Vagina (tissue), 2 donors: ENCODE results near the gene COBL. TPM values are rescaled to one million over a fixed set of nuclear protein-coding genes. Genes with fewer than 3 reads are reported as not detected.

ENCODE experiments used
- DNase-seq, 2 donors: peaks; one replicate each; pipeline ENCODE4 v3.0.0-alpha.2; 2017; ENCODE audit errors: extremely low spot score in 2 of 2
- H3K27ac ChIP-seq: fragments of 200-600 bp; sonication (generic); one replicate; pipeline ENCODE4 v1.5.1; 2019
- H3K27me3 ChIP-seq: fragments of 200-600 bp; sonication (generic); one replicate; pipeline ENCODE4 v1.5.1; 2019
- H3K36me3 ChIP-seq, 2 donors: fragments of 200-600 bp; sonication (generic); one replicate each; pipeline ENCODE4 v1.5.1; 2017 to 2019
- H3K4me1 ChIP-seq: fragments of 200-600 bp; sonication (generic); one replicate; pipeline ENCODE4 v1.5.1; 2019
- H3K4me3 ChIP-seq, 2 donors: fragments of 200-600 bp; sonication (generic); 1 replicate in 1 of 2; 2 replicates in 1 of 2; pipeline ENCODE4 v1.5.1; 2016 to 2019
- H3K9me3 ChIP-seq: fragments of 200-600 bp; sonication (generic); one replicate; pipeline ENCODE4 v1.5.1; 2019
- CTCF ChIP-seq, 3 experiments: fragments of 450-650 bp in 2 of 3; fragments of 200-600 bp in 1 of 3; sonication (generic) in 1 of 3; IDR thresholded peaks; one replicate each; pipeline ENCODE4 v1.5.1; 2017 to 2019; ENCODE audit warnings: antibody characterized with exemption in 3 of 3, mild to moderate bottlenecking in 2 of 3, moderate library complexity in 2 of 3
- POLR2A ChIP-seq, 2 donors: fragments of 450-650 bp; IDR thresholded peaks; one replicate each; pipeline ENCODE4 v1.6.1; 2017; ENCODE audit warnings: antibody characterized with exemption in 2 of 2, mild to moderate bottlenecking in 2 of 2, moderate library complexity in 2 of 2
- POLR2AphosphoS5 ChIP-seq, 2 donors: sonication (generic); formaldehyde crosslinking; IDR thresholded peaks; one replicate each; pipeline ENCODE4 v1.9.0; 2017; ENCODE audit warnings: antibody characterized with exemption in 2 of 2, mild to moderate bottlenecking in 2 of 2, low read depth in 1 of 2; ENCODE audit not compliant: insufficient read depth in 1 of 2
- intact Hi-C: fragments of 100-400 bp; cut with DNase I; formaldehyde crosslinking; loops from one replicate; pipeline ENCODE4 v1.15.1; 2023
- total RNA-seq: library from RNA; depleted of rRNA; stranded (reverse); fragments of >200 nt; gene quantifications from one replicate; pipeline ENCODE4 v1.2.3, GENCODE V29; 2016

Gene COBL
- total RNA-seq, 1 donor from 2014 or later = 9.3 TPM

GRCh38 chr7:51029131-51029530, 287.5 kb downstream of the COBL start:
- no peak overlapping the region for H3K4me3 ChIP-seq
- H3K36me3 ChIP-seq = no peaks in the 10 kb centered on the region
- no peaks in the 10 kb centered on the region for H3K9me3 ChIP-seq
- H3K27ac ChIP-seq = no peak overlapping the region
- no peak for TF ChIP-seq POLR2AphosphoS5 (IDR thresholded peaks at IDR 0.05; ENCODE audit: insufficient read depth in 1 of 2, low read depth in 1 of 2)
- TF ChIP-seq POLR2A (IDR thresholded peaks at IDR 0.05) = no peak
- no peak for TF ChIP-seq CTCF (IDR thresholded peaks at IDR 0.05)
- H3K27me3 ChIP-seq = no peaks in the 10 kb centered on the region
- no peak for DNase-seq
- intact Hi-C loops = no loop called here
- H3K4me1 ChIP-seq = no peaks in the 10 kb centered on the region

- TF ChIP-seq POLR2AphosphoS5 (IDR thresholded peaks at IDR 0.05; ENCODE audit: insufficient read depth in 1 of 2, low read depth in 1 of 2) (no peak), CTCF (IDR thresholded peaks at IDR 0.05) (no peak), POLR2A (IDR thresholded peaks at IDR 0.05) (no peak)
- Histone ChIP-seq H3K36me3 (no peaks in the 10 kb centered on the region), H3K27me3 (no peaks in the 10 kb centered on the region), H3K4me1 (no peaks in the 10 kb centered on the region), H3K9me3 (no peaks in the 10 kb centered on the region), H3K4me3 (no peak overlapping the region), H3K27ac (no peak overlapping the region)
- peak; percentile 70 to 72 for DNase-seq
- intact Hi-C loops = no loop called here
These were observed 288.4 kb downstream of the COBL start for GRCh38 chr7:51027935-51028830.

GRCh38 chr7:51027106-51027934, 289.3 kb downstream of the COBL start:
- no peaks in the 10 kb centered on the region for H3K4me1 ChIP-seq
- intact Hi-C loops = no loop called here
- no peaks in the 10 kb centered on the region for H3K27me3 ChIP-seq
- no peak overlapping the region for H3K4me3 ChIP-seq
- TF ChIP-seq POLR2A (IDR thresholded peaks at IDR 0.05) (no peak), CTCF (IDR thresholded peaks at IDR 0.05) (no peak), POLR2AphosphoS5 (IDR thresholded peaks at IDR 0.05; ENCODE audit: insufficient read depth in 1 of 2, low read depth in 1 of 2) (no peak)
- no peaks in the 10 kb centered on the region for H3K9me3 ChIP-seq
- peak; percentile 52 to 85 for DNase-seq
- no peaks in the 10 kb centered on the region for H3K36me3 ChIP-seq
- no peak overlapping the region for H3K27ac ChIP-seq

- no peaks in the 10 kb centered on the region for H3K36me3 ChIP-seq
- H3K27me3 ChIP-seq = no peaks in the 10 kb centered on the region
- DNase-seq = peak; percentile 74 to 77
- H3K4me3 ChIP-seq = no peak overlapping the region
- no peaks in the 10 kb centered on the region for H3K4me1 ChIP-seq
- H3K9me3 ChIP-seq = no peaks in the 10 kb centered on the region
- TF ChIP-seq POLR2AphosphoS5 (IDR thresholded peaks at IDR 0.05; ENCODE audit: insufficient read depth in 1 of 2, low read depth in 1 of 2) (no peak), CTCF (IDR thresholded peaks at IDR 0.05) (no peak)
- intact Hi-C loops = no loop called here
- no peak overlapping the region for H3K27ac ChIP-seq
These were observed 290.3 kb downstream of the COBL start for GRCh38 chr7:51026341-51026740.
